HG03039 (cell line): Measurements from ENCODE around the gene CACFD1.
A peak's percentile ranks its signal among the peaks of the same experiment; 100 is the strongest.

Experiments
- ATAC-seq: cut with Tn5 transposase; IDR thresholded peaks from one replicate; pipeline ENCODE4 v1.9.1; 2021; ENCODE audit warnings: mild to moderate bottlenecking, moderate library complexity; ENCODE audit not compliant: unreplicated experiment

The CACFD1 gene

GRCh38 chr9:133478851-133479711 lies 19.3 kb downstream of the CACFD1 start, which contains the start of gene SLC2A6:
SLC2A6 (minus strand) TSS chr9:133479099; CDS start chr9:133479059, 40 bp downstream.
- ATAC-seq, result peak; percentile 86

- ATAC-seq, result no peak
Measured at GRCh38 chr9:133483611-133484010, 23.8 kb downstream of the CACFD1 start.

GRCh38 chr9:133484671-133485437 lies 25.1 kb downstream of the CACFD1 start:
- no peak for ATAC-seq

GRCh38 chr9:133485531-133486260 lies 25.9 kb downstream of the CACFD1 start:
- ATAC-seq, result no peak

- ATAC-seq, result no peak
Measured at GRCh38 chr9:133487331-133487725, 27.6 kb downstream of the CACFD1 start.

- ATAC-seq, result no peak
Measured at GRCh38 chr9:133488686-133489252, 29.0 kb downstream of the CACFD1 start.

GRCh38 chr9:133489253-133490190 lies 29.7 kb downstream of the CACFD1 start:
- no peak for ATAC-seq

- ATAC-seq, result no peak
Measured at GRCh38 chr9:133490201-133490681, 30.5 kb downstream of the CACFD1 start.

GRCh38 chr9:133490865-133491655 lies 31.3 kb downstream of the CACFD1 start:
- no peak for ATAC-seq

GRCh38 chr9:133491656-133491925 lies 31.8 kb downstream of the CACFD1 start:
- no peak for ATAC-seq

GRCh38 chr9:133492061-133493021 lies 32.6 kb downstream of the CACFD1 start:
- ATAC-seq, result no peak

GRCh38 chr9:133493428-133493827 lies 33.6 kb downstream of the CACFD1 start:
- ATAC-seq, result no peak

GRCh38 chr9:133493845-133494540 lies 34.2 kb downstream of the CACFD1 start:
- no peak for ATAC-seq

- no peak for ATAC-seq
Measured at GRCh38 chr9:133494636-133495326, 35.0 kb downstream of the CACFD1 start.

GRCh38 chr9:133495327-133496293 lies 35.8 kb downstream of the CACFD1 start:
- ATAC-seq, result no peak
